ES-I3 (cell line): ENCODE results near the gene MPL.

ENCODE experiments used
- H3K36me3 ChIP-seq: 2 replicates; pipeline ENCODE4 v1.6.1; 2013; ENCODE audit warnings: mild to moderate bottlenecking, low read length, control low read depth, moderate library complexity; ENCODE audit not compliant: insufficient read depth
- H3K4me1 ChIP-seq: 2 replicates; pipeline ENCODE4 v1.6.1; 2013; ENCODE audit warnings: mild to moderate bottlenecking, control low read depth, low read length; ENCODE audit not compliant: insufficient read depth
- H3K9ac ChIP-seq: 2 replicates; pipeline ENCODE4 v1.6.1; 2013; ENCODE audit warnings: low read depth, mild to moderate bottlenecking, low read length, moderate library complexity
- H3K9me3 ChIP-seq: 2 replicates; pipeline ENCODE4 v1.6.1; 2013; ENCODE audit warnings: mild to moderate bottlenecking, low read length, moderate library complexity; ENCODE audit not compliant: control insufficient read depth, insufficient read depth

MPL gene

DNA sequence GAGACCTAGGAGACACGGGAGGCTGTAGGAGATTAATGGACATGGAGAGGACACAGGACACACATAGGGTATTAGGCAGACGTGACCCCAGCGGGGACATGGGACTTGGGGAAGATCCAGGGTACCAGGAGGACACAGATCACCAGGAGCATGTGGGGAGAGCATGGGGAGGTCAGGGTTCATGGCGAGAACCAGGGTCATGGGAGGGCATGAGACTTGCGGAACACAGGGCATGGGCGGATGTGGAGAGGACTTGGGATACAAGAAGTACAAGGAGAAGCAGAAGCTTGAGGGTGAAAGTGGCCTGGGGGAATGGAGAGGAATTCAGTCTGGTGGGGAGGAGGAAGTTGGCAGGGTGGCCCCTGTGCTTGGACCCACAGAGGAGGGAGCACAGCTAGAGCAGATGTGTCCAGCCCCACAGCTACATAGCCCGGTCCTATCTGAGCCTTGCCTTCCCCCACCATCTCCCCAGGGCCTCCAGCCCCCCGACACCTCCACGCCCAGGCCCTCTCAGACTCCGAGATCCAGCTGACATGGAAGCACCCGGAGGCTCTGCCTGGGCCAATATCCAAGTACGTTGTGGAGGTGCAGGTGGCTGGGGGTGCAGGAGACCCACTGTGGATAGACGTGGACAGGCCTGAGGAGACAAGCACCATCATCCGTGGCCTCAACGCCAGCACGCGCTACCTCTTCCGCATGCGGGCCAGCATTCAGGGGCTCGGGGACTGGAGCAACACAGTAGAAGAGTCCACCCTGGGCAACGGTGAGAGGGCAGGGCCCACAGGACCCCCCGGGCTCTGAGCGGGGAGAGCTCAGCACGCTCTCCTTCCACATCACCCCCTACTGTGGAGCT, 24.7 kb upstream of the MPL start:
- Histone ChIP-seq H3K36me3 (peaks cover 5% of the 10 kb centered on the region; the same call in 1 of the 2 replicates), H3K9me3 (no peaks in the 10 kb centered on the region), H3K9ac (no peak overlapping the region), H3K4me1 (no peaks in the 10 kb centered on the region)

DNA sequence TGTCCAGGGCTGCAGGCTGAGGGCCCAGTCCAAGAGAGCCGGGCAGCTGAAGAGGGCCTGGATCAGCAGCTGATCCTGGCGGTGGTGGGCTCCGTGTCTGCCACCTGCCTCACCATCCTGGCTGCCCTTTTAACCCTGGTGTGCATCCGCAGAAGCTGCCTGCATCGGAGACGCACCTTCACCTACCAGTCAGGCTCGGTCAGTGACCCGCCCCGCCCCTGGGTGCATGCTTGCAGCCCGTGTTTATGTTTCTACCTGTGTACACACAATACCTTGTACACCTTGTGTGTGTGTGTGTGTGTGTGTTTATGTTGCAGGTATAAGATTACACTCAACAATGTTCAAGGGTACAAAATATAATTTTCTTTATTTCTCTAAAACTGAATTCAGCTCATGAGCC, 23.8 kb upstream of the MPL start:
- H3K9ac ChIP-seq = no peak overlapping the region
- no peaks in the 10 kb centered on the region for H3K9me3 ChIP-seq
- no peaks in the 10 kb centered on the region for H3K4me1 ChIP-seq
- peaks cover 5% of the 10 kb centered on the region; the same call in 1 of the 2 replicates for H3K36me3 ChIP-seq

DNA sequence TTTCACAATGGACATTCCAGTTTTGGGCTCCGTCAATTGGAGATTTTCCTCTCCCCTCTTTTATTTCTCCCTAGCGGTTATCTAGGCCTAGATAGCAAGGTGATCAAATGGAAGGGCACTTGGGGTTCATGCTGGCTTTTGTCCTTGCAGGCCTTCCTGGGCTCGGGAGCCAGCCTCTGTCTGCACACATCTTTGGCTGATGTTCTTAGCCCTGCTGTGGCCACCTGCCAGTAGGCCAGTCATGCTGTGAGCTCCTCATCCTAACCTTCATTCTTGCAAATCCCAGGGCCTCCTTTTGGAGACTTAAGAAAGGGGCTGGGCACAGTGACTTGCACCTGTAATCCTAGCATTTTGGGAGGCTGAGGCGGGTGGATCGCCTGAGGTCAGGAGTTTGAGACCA, 23.4 kb upstream of the MPL start:
- Histone ChIP-seq H3K9me3 (no peaks in the 10 kb centered on the region), H3K4me1 (no peaks in the 10 kb centered on the region), H3K9ac (no peak overlapping the region), H3K36me3 (peaks cover 5% of the 10 kb centered on the region; the same call in 1 of the 2 replicates)

DNA sequence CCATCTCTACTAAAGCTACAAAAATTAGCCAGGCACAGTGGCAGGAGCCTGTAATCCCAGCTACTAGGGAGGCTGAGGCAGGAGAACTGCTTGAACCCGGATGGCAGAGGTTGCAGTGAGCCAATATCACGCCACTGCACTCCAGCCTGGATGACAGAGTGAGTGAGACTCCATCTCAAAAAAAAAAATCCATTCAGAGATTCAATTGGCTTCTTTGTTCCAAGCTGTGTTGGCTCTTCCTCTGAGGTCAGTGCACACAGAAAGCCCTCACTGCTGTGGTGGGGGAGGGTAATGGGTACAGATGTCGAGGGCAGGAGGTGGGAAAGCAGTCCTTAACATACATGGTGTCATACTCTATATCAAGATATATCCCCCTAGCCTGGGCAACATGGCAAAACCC, 22.1 kb upstream of the MPL start:
- Histone ChIP-seq H3K9ac (no peak overlapping the region), H3K36me3 (peaks cover 5% of the 10 kb centered on the region; the same call in 1 of the 2 replicates)

DNA sequence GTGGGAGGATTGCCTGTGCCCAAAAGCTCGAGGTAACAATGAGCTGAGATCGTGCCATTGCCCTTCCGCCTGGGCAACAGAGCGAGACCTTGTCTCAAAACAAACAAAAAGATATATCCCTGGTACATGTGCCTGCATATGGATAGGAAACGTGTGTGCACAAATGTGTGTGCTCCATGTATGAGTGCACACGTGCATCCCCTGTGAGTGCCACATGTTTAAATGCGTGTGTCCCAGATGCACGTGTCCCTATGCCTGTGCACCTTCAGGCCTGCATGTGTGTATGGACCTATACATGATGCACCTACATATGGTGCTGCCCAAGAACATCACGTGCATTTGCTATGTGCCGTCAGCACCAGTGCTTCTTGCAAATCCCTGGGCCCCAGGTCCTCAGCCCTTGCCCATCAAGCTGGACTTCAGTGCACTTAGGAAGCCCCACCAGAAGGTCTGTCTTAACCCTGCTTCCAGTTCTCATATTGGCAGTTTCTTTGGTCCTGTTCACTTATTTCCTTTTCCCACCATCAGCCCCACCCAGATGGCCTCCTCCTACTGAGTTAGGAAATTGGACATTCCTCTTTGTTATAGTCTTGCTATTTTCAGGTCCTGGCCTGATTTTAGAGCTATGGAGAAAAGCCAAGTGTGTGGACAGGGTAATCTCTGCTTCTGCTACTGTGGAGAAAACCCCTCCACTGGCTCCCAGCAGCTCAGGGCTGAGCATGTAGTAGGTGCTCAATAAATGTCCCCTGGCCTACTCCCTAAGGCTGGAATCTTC, 21.5 kb upstream of the MPL start:
- Histone ChIP-seq H3K36me3 (peaks cover 5% of the 10 kb centered on the region; the same call in 1 of the 2 replicates), H3K9me3 (no peaks in the 10 kb centered on the region), H3K9ac (no peak overlapping the region), H3K4me1 (no peaks in the 10 kb centered on the region)

More for the DNA sequence above, 22.1 kb upstream of the MPL start:
- Histone ChIP-seq H3K9me3 (no peaks in the 10 kb centered on the region), H3K4me1 (no peaks in the 10 kb centered on the region)

DNA sequence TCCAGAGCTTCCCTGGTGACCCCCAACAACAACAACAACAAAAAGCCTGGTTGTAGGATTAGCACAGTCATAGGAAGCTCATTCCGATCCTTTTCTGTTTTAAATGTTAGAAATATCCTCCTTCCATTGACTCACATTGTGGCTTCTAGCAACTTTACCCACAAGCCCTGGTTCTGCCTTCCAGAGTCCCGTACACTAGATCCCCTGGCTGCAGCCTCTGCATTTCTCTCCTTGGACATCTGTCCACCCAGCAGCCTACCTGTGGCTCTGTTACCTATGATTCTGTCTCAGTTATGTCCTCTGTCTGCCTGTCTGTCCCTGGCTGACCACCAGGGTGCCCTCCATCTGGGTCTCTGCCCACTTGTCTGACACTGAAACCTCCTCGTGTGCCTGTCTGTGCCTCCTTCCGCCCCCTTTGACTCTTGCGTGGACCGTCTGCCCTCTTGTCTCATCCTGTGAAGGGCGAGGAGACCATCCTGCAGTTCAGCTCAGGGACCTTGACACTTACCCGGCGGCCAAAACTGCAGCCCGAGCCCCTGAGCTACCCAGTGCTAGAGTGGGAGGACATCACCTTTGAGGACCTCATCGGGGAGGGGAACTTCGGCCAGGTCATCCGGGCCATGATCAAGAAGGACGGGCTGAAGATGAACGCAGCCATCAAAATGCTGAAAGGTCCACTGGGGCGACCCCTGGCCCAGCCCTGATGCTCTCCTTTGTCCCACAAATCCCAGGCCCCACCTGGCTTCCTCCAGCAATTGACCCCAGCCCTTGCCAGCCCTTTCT, 20.7 kb upstream of the MPL start:
- no peaks in the 10 kb centered on the region for H3K4me1 ChIP-seq
- no peak overlapping the region for H3K9ac ChIP-seq
- no peaks in the 10 kb centered on the region for H3K9me3 ChIP-seq
- H3K36me3 ChIP-seq = peaks cover 5% of the 10 kb centered on the region; the same call in 1 of the 2 replicates

DNA sequence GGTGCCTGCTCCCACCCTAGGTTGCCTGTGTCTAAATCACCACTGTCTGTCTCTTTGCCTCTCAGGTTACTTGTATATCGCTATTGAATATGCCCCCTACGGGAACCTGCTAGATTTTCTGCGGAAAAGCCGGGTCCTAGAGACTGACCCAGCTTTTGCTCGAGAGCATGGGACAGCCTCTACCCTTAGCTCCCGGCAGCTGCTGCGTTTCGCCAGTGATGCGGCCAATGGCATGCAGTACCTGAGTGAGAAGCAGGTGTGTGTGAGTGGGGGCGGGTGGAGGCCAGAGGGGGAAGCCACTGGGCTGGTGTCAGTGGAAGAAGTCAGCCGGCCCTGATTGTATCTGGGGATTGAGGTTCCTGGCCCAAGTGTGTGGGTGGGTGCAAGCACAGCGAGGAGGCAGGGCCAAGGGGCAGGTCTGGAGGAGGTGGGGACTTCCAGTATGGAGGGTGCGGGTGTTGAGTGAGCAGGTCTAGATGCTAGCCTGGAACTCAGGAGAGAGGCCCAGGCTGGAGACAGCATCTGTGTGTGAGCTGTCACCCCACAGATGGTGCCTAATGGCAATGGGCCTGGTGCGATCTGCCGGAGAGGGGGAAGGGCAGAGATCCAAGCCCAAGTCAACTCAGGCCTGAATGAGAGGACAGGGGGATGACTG, 19.7 kb upstream of the MPL start:
- no peaks in the 10 kb centered on the region for H3K4me1 ChIP-seq
- peaks cover 5% of the 10 kb centered on the region; the same call in 1 of the 2 replicates for H3K36me3 ChIP-seq
- no peaks in the 10 kb centered on the region for H3K9me3 ChIP-seq
- no peak overlapping the region for H3K9ac ChIP-seq

DNA sequence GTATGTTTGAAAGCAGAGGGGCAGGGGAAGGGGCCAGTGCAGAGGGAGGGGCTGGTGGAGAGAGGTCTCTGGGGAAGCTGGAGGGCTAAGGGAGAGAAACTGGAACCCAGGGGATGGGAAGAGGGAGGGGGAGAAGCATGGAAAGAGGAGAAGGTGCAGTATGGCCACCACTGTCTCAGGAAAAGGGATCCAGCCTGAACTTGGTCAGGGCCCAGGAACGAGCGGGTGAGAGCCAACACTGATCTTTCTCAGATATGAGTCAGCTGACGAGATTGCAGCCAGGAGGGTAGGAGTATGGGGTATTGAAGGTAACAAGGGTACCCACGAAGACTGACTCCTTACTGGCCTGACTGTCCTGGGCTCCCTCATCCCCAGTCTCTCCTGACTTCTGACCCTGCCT, 18.8 kb upstream of the MPL start:
- Histone ChIP-seq H3K36me3 (peaks cover 5% of the 10 kb centered on the region; the same call in 1 of the 2 replicates), H3K9me3 (no peaks in the 10 kb centered on the region), H3K9ac (no peak overlapping the region), H3K4me1 (no peaks in the 10 kb centered on the region)

DNA sequence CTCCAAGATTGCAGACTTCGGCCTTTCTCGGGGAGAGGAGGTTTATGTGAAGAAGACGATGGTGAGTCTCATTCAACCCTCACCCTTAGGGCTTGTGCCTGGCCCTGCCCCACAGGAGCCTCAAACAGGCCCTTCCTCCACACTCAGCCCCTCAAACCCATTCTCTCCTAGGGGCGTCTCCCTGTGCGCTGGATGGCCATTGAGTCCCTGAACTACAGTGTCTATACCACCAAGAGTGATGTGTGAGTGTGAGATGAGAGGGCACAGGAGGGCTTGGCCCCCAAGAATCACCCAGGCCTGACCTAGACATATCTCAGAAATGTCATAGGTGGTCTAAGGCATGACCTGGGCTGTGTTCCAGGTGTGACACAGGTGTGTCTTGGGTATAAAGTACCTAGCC, 18.3 kb upstream of the MPL start:
- Histone ChIP-seq H3K9ac (no peak overlapping the region), H3K4me1 (no peaks in the 10 kb centered on the region), H3K9me3 (no peaks in the 10 kb centered on the region), H3K36me3 (peaks cover 5% of the 10 kb centered on the region; the same call in 1 of the 2 replicates)

DNA sequence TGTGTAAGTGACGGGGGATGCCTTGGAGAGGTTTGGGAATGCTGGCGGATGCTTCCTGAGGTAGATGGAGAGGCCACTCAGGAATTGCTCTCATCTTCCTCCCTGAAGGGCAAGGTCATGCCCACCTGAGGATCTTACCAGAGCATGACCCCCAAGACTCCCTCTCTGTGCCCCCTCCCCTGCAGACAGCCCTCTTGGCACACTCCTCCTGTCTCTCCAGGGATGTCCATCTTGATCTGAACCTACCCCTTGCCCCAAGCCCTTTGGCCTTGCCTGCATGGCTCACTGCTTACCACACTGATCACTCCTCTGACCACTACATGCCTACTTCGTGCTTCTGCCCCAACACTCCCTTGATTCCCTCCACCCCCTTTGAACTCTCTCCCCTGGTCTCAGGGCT, 17.9 kb upstream of the MPL start:
- no peaks in the 10 kb centered on the region for H3K4me1 ChIP-seq
- H3K9me3 ChIP-seq = no peaks in the 10 kb centered on the region; the same call in 1 of the 2 replicates

DNA sequence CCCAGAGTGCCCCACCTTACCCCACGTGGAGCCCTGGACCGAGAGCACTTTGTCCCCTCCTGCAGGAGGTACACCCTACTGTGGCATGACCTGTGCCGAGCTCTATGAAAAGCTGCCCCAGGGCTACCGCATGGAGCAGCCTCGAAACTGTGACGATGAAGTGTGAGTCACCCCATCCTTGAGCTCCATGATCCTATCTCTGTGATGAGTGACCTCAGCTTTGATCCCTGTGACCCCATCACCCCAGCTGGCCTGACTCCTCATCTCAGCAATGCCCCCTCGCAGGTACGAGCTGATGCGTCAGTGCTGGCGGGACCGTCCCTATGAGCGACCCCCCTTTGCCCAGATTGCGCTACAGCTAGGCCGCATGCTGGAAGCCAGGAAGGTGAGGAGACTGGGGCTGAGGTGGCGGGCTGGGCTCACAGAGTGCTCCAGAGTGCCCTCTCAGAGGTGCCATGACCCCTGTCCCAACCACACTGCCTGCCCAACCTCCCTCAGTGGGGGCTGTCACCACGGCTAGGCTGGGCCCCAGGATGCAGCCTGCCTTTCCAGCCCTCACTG, 16.2 kb upstream of the MPL start:
- Histone ChIP-seq H3K4me1 (no peaks in the 10 kb centered on the region), H3K9ac (no peak overlapping the region), H3K9me3 (peaks cover 4% of the 10 kb centered on the region), H3K36me3 (peaks cover 5% of the 10 kb centered on the region; the same call in 1 of the 2 replicates)

More for the DNA sequence above, 17.9 kb upstream of the MPL start:
- Histone ChIP-seq H3K9ac (no peak overlapping the region), H3K36me3 (peaks cover 5% of the 10 kb centered on the region; the same call in 1 of the 2 replicates)

DNA sequence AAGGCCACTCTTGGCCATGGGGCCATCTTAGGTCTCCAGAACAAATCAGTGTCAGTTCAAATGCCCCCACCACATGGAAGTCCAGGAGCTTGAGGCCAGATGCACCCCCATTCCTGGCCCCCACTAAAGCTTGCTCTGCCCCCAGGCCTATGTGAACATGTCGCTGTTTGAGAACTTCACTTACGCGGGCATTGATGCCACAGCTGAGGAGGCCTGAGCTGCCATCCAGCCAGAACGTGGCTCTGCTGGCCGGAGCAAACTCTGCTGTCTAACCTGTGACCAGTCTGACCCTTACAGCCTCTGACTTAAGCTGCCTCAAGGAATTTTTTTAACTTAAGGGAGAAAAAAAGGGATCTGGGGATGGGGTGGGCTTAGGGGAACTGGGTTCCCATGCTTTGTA, 15.1 kb upstream of the MPL start:
- H3K36me3 ChIP-seq = peaks cover 2% of the 10 kb centered on the region; the same call in 1 of the 2 replicates
- H3K4me1 ChIP-seq = no peaks in the 10 kb centered on the region
- H3K9ac ChIP-seq = no peak overlapping the region
- peaks cover 8% of the 10 kb centered on the region for H3K9me3 ChIP-seq

DNA sequence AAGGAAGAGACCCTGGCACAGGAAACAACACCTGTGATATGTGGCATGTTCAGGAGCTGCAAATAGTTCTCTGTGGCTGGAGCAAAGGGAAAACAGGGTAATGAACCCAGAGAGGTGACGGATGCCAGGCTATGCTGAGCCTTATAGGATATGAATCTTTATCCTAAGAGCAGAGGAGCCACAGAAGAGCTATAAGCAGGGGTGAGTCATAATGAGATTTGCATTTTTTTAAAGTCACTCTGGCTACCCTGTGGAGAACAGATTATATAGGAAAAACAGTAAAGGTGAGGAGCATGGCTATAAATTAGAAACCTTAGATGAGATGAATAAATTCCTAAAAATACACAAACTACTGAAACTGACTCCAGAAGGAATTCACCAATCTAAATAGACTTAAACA, 12.8 kb upstream of the MPL start:
- H3K4me1 ChIP-seq = peaks cover 3% of the 10 kb centered on the region
- no peak overlapping the region for H3K9ac ChIP-seq
- H3K9me3 ChIP-seq = peaks cover 14% of the 10 kb centered on the region
- no peaks in the 10 kb centered on the region for H3K36me3 ChIP-seq
